Sigmoid colon (tissue), 7 donors: ENCODE results near the gene CFAP97. TPM values are rescaled to one million over a fixed set of nuclear protein-coding genes. Genes with fewer than 3 reads are reported as not detected.

Experiments
- DNase-seq: peaks from one replicate; pipeline ENCODE4 v3.0.0-alpha.2; 2019
- H3K27ac ChIP-seq, 4 donors: fragments of 200-600 bp; sonication (generic); one replicate each; pipeline ENCODE4 v1.5.1; 2016 to 2019; ENCODE audit warnings: mild to moderate bottlenecking in 1 of 4
- H3K27me3 ChIP-seq, 3 donors: fragments of 200-600 bp; sonication (generic); one replicate each; pipeline ENCODE4 v1.5.1; 2019; ENCODE audit warnings: mild to moderate bottlenecking in 1 of 3
- H3K36me3 ChIP-seq, 4 donors: fragments of 200-600 bp; sonication (generic); one replicate each; pipeline ENCODE4 v1.5.1; 2016 to 2019
- H3K4me1 ChIP-seq, 4 donors: fragments of 200-600 bp; sonication (generic); one replicate each; pipeline ENCODE4 v1.5.1; 2017 to 2019
- H3K4me3 ChIP-seq, 4 donors: fragments of 200-600 bp; sonication (generic); one replicate each; pipeline ENCODE4 v1.5.1; 2017 to 2019; ENCODE audit warnings: mild to moderate bottlenecking in 2 of 4, moderate library complexity in 1 of 4
- H3K9me3 ChIP-seq, 4 donors: fragments of 200-600 bp in 3 of 4; sonication (generic) in 3 of 4; one replicate each; pipeline versions ENCODE4 v1.5.1 to v1.6.1; 2013 to 2019
- CTCF ChIP-seq, 4 experiments: fragments of 450-650 bp in 3 of 4; fragments of 200-600 bp in 1 of 4; IDR thresholded peaks; one replicate each; pipeline ENCODE4 v1.5.1; 2016 to 2019; ENCODE audit warnings: antibody characterized with exemption in 4 of 4, mild to moderate bottlenecking in 3 of 4, moderate library complexity in 2 of 4
- EP300 ChIP-seq, 4 donors: sonication (generic); formaldehyde crosslinking; IDR thresholded peaks; one replicate each; pipeline ENCODE4 v1.6.1; 2017; ENCODE audit warnings: antibody characterized with exemption in 4 of 4
- POLR2A ChIP-seq, 2 donors: fragments of 450-650 bp; IDR thresholded peaks; one replicate each; pipeline ENCODE4 v1.6.1; 2016; ENCODE audit warnings: antibody characterized with exemption in 2 of 2, mild to moderate bottlenecking in 2 of 2, moderate library complexity in 2 of 2
- POLR2AphosphoS5 ChIP-seq, 4 donors: sonication (generic); formaldehyde crosslinking; IDR thresholded peaks; one replicate each; pipeline ENCODE4 v1.6.1; 2017; ENCODE audit warnings: antibody characterized with exemption in 4 of 4
- WGBS, 2 donors: extraction: QIAGEN DNeasy Blood & Tissue Kit; methylation state at CpG; one replicate each; pipeline ENCODE4 v1.1.7; 2013; 5-methylcytosine and 5-hydroxymethylcytosine counted together
- intact Hi-C: fragments of 100-400 bp; cut with DNase I; formaldehyde crosslinking; loops from one replicate; pipeline ENCODE4 v1.15.1; 2023
- polyA plus RNA-seq, 3 donors: library from polyadenylated mRNA; stranded (reverse); fragments of 200-250 nt; gene quantifications; one replicate each; pipeline ENCODE4 v1.2.3, GENCODE V29; 2013
- total RNA-seq, 4 donors: library from RNA; depleted of rRNA; stranded (reverse); fragments of >200 nt; gene quantifications; one replicate each; pipeline ENCODE4 v1.1.0, GENCODE V29; 2016
- donor health status: healthy with polysubstance abuse.
- donor health status: Bipolar disorder and iron deficiency.
- donor health status: healthy.

Gene CFAP97
- total and polyA plus RNA-seq, 7 donors = 4.4 to 46.4 (median 33.8) TPM

- no peaks in the 10 kb centered on the region for H3K9me3 ChIP-seq
- H3K36me3 ChIP-seq = no peaks in the 10 kb centered on the region
- no peaks in the 10 kb centered on the region for H3K27me3 ChIP-seq
- no peak overlapping the region for H3K4me3 ChIP-seq
- H3K4me1 ChIP-seq = peaks cover 0 to 50% (median 36%) of the 10 kb centered on the region in 4 donors
- intact Hi-C loops = no loop called here
- TF ChIP-seq CTCF (IDR thresholded peaks at IDR 0.05) = no peak
- TF ChIP-seq POLR2A (IDR thresholded peaks at IDR 0.05) = no peak
- TF ChIP-seq EP300 (IDR thresholded peaks at IDR 0.05) = no peak
- no peak for TF ChIP-seq POLR2AphosphoS5 (IDR thresholded peaks at IDR 0.05)
- H3K27ac ChIP-seq = peak overlapping the region in 1 of 4 donors; percentile 19
- DNase-seq = no peak
These were observed 18.8 kb upstream of the CFAP97 start for GRCh38 chr4:185222598-185222997.

GRCh38 chr4:185221912-185222311, 18.1 kb upstream of the CFAP97 start:
- WGBS, 2 donors = 21 to 82% methylated on average over 7 to 10 of the region's 10 CpGs
- TF ChIP-seq EP300 (IDR thresholded peaks at IDR 0.05) (no peak), CTCF (IDR thresholded peaks at IDR 0.05) (no peak)
- peaks cover 0 to 48% (median 29%) of the 10 kb centered on the region in 4 donors for H3K4me1 ChIP-seq
- no peak overlapping the region for H3K27ac ChIP-seq
- H3K27me3 ChIP-seq = no peaks in the 10 kb centered on the region
- H3K4me3 ChIP-seq = no peak overlapping the region
- H3K36me3 ChIP-seq = no peaks in the 10 kb centered on the region
- H3K9me3 ChIP-seq = no peaks in the 10 kb centered on the region
- DNase-seq = no peak
- intact Hi-C loops = no loop called here

GRCh38 chr4:185221491-185221890, 17.7 kb upstream of the CFAP97 start:
- DNase-seq = no peak
- WGBS, 2 donors = 34 to 72% methylated on average over 2 of the region's 2 CpGs
- Histone ChIP-seq H3K4me3 (no peak overlapping the region), H3K27ac (peak overlapping the region in 1 of 4 donors; percentile 73), H3K27me3 (no peaks in the 10 kb centered on the region), H3K36me3 (no peaks in the 10 kb centered on the region), H3K4me1 (peaks cover 0 to 47% (median 28%) of the 10 kb centered on the region in 4 donors), H3K9me3 (no peaks in the 10 kb centered on the region)
- intact Hi-C loops = no loop called here
- TF ChIP-seq POLR2AphosphoS5 (IDR thresholded peaks at IDR 0.05) (no peak), POLR2A (IDR thresholded peaks at IDR 0.05) (no peak), CTCF (IDR thresholded peaks at IDR 0.05) (no peak), EP300 (IDR thresholded peaks at IDR 0.05) (no peak)

GRCh38 chr4:185219551-185220344, 15.9 kb upstream of the CFAP97 start:
- H3K4me3 ChIP-seq = no peak overlapping the region
- 43 to 51% methylated on average over 3 of the region's 3 CpGs for WGBS, 2 donors
- H3K27ac ChIP-seq = peak overlapping the region; percentile 43 to 73 (median 56)
- intact Hi-C loops = loop anchor here (10.0 kb wide), 1 partner anchor 515 kb away; no protein-coding TSS in a partner anchor
- peak; percentile 93 for DNase-seq
- no peaks in the 10 kb centered on the region for H3K9me3 ChIP-seq
- TF ChIP-seq POLR2AphosphoS5 (IDR thresholded peaks at IDR 0.05) (peak in 3 of 4 donors; percentile 27 to 36 (median 27)), CTCF (IDR thresholded peaks at IDR 0.05) (no peak)
- no peaks in the 10 kb centered on the region for H3K27me3 ChIP-seq
- H3K36me3 ChIP-seq = no peaks in the 10 kb centered on the region
- H3K4me1 ChIP-seq = peaks cover 0 to 58% (median 29%) of the 10 kb centered on the region in 4 donors
